ENCODE results near the gene CLIP2.
A peak's percentile ranks its signal among the peaks of the same experiment; 100 is the strongest.
"Not testable (repeated sequence)": the region's sequence is repeated elsewhere in the genome, so short reads cannot be mapped to it uniquely, and the experiment has no call there.

CLIP2 gene

GRCh38 chr7:74407958-74408357 is 118.8 kb downstream of the CLIP2 start:
- DNase-seq: no peak

DNA sequence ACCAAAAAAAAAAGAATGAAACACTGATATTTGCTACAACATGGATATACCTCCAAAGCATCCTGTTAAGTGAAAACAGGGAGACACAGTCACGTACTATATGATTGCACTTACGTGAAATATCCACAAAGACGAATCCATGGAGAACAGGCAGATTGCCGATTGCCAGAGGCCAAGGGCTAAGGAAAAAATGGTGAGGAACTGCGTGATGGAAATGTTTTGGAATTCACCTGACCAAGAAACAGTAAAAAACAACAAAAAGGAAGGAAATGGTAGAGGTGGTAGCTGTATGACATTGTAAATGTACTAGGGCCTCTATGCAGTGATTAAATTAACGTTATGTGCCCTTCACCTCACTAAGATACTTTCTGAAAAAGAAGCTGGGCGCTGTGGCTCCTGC is 120.4 kb downstream of the CLIP2 start:
- no peak for DNase-seq

DNA sequence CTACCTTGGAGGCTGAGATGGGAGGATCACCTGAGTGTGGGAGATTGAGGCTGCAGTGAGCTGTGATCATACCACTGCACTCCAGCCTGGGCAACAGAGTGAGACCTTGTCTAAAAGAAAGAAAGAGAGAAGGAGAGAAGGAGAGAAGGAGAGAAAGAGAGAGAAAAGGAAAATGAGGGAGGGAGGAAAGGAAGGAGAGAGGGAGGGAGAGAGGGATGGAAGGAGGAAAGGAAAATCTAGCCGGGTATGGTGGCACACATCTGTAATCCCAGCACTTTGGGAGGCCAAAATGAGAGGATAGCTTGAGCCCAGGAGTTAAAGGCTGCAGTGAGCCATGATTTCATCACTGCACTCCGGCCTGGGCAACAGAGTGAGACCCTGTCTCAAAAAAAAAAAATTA is 121.6 kb downstream of the CLIP2 start:
- no peak for DNase-seq

- DNase-seq: not testable (repeated sequence)
Measured at GRCh38 chr7:74411571-74411970, 122.4 kb downstream of the CLIP2 start.

DNA sequence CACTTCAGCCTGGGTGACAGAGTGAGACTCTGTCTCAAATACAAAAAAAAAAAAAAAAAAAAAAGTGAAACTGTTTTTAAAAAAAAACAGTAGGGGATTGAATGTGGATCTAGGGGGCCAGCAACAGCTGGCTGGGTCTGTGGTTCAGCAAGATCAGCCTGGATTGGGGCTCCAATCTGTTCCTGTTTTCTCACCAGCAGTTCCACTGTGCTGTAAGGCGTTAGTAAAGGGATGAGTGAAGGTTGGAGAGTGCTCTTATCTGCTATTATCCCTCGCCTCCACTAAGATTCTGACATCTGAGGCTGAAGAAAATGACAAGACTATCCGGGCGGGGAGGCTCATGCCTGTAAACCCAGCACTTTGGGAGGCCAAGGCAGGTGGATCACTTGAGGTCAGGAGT is 122.8 kb downstream of the CLIP2 start:
- no peak for DNase-seq

- DNase-seq: no peak
Measured at GRCh38 chr7:74412603-74413002, 123.4 kb downstream of the CLIP2 start.

DNA sequence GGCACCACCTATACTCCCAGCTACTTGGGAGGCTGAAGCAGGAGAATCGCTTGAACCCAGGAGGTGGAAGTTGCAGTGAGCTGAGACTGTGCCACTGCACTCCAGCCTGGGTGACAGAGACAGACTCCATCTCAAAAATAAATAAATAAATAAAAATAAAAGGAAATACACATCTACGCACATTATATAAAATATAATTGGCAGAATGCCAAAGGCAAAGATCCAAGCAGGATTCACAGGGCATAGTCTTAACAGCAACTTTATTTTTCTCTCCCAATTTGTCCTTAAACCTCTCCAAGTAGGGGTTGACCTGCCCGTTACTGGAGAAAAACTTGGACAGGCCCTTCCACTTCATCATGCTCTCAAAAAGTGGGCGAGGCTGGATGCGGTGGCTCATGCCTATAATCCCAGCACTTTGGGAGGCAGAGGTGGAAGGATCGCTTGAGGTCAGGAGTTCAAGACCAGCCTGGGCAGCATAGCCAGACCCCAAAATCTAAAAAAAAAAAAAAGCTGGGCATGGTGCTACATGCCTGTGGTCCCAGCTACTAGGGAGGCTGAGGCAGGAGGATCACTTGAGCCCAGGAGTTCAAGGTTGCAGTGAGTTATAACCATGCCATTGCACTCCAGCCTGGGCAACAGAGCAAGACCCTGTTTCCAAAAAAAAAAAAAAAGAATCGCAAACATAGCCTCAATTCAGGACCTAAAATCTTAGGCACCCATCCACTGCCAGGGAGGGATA is 125.6 kb downstream of the CLIP2 start:
- not testable (repeated sequence) for DNase-seq

GRCh38 chr7:74417419-74417971 is 128.3 kb downstream of the CLIP2 start:
- peak; percentile 51 for DNase-seq

GRCh38 chr7:74418076-74418475 is 128.9 kb downstream of the CLIP2 start:
- no peak for DNase-seq

DNA sequence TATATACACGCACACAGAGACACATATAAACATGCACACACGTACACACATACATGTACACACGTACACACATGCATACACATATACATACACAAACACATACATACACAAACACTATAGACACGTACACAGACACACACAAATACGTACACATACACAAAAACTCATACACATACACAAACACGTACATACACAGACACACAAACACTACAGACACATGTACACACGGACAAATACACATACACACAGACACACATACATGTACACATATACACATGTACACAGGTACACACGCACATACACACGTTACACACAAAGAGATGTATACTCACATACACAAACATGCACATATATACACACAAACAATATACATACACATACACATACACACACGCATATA is 129.3 kb downstream of the CLIP2 start:
- DNase-seq: no peak

GRCh38 chr7:74419232-74419631 is 130.0 kb downstream of the CLIP2 start:
- DNase-seq: not testable (repeated sequence)

- DNase-seq: no peak
Measured at GRCh38 chr7:74420006-74420405, 130.8 kb downstream of the CLIP2 start.

- no peak for DNase-seq
Measured at GRCh38 chr7:74424291-74424880, 135.2 kb downstream of the CLIP2 start.

- no peak for DNase-seq
Measured at GRCh38 chr7:74428023-74428422, 138.8 kb downstream of the CLIP2 start.

GRCh38 chr7:74429153-74429747 is 140.0 kb downstream of the CLIP2 start:
- DNase-seq: no peak

GRCh38 chr7:74430409-74430808 is 141.2 kb downstream of the CLIP2 start:
- DNase-seq: not testable (repeated sequence)

DNA sequence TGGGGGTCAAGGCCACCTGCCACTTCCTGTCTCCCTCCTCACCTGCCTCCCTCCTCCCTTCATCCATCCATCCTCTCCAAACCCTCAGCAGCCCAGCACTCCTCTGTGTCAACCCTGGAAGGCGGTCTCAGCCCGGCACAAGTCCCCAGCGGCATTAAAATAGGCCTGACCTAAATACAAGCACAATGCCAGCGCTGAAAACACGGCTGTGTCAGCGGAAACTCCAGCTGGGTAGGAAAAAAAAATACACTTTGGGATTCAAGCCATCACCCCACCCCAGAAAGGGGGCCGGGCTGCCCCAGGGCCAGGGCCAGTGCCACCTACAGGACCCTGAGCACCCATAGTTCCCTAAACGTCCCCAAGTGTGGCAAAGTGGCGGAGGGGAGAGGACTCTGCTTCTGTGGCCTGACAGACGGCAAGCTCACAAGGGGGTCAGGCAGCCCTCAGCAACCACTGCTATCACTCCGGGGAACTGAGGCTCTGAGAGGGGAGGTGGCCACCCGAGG is 141.8 kb downstream of the CLIP2 start:
- no peak for DNase-seq

DNA sequence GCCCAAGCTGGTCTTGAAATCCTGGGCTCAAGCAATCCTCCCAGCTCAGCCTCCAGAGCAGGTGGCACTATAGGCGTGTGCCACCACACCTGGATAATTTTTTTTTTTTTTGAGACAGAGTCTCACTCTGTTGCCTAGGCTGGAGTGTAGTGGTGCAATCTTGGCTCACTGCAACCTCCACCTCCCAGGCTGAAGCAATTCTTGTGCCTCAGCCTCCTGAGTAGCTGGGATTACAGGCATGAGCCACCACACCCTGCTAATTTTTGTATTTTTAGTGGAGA is 148.0 kb downstream of the CLIP2 start:
- DNase-seq: not testable (repeated sequence)

GRCh38 chr7:74438327-74438726 is 149.1 kb downstream of the CLIP2 start:
- no peak for DNase-seq

GRCh38 chr7:74439541-74439940 is 150.3 kb downstream of the CLIP2 start:
- DNase-seq: no peak

DNA sequence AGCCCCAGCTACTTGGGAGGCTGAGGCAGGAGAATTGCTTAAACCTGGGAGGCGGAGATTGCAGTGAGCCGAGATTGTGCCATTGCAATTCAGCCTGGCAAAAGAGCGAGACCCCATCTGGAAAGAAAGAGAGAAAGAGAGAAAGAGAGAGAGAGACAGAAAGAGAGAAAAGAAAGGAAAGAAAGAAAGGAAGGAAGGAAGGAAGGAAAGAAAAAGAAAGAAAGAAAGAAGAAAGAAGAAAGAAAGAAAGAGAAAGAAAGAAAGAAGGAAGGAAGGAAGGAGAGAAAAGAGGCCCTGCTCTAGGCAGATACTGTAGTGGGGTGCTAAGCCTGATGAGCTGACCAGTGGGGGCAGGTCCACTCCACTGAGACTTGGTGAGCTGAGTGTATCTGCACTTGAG is 150.9 kb downstream of the CLIP2 start:
- not testable (repeated sequence) for DNase-seq

- no peak for DNase-seq
Measured at GRCh38 chr7:74441801-74442200, 152.6 kb downstream of the CLIP2 start.

- no peak for DNase-seq
Measured at GRCh38 chr7:74443543-74444247, 154.5 kb downstream of the CLIP2 start.
